HL-60 (cell line): ENCODE measurements around the gene MAP4K2.

Source experiments
- DNase-seq, 2 experiments: peaks; one replicate each; pipeline ENCODE4 v3.0.0-alpha.2; 2010 to 2020; ENCODE audit warnings: low read depth in 1 of 2, low spot score in 1 of 2
- H3K27ac ChIP-seq: fragments of 250-450 bp; sonication (Bioruptor Pico); replicated peaks from 2 replicates; pipeline ENCODE4 v1.5.1; 2020; ENCODE audit warnings: mild to moderate bottlenecking, moderate library complexity
- H3K27me3 ChIP-seq: fragments of 250-450 bp; sonication (Bioruptor Pico); 2 replicates; pipeline ENCODE4 v1.5.1; 2021; ENCODE audit warnings: mild to moderate bottlenecking, moderate library complexity; ENCODE audit not compliant: insufficient read depth, poor library complexity, severe bottlenecking
- H3K4me3 ChIP-seq: replicated peaks from 2 replicates; pipeline ENCODE4 v1.5.1; 2011; ENCODE audit warnings: mild to moderate bottlenecking, control low read depth, low read length; ENCODE audit not compliant: insufficient read depth
- CTCF ChIP-seq: IDR thresholded peaks from one replicate; pipeline ENCODE4 v1.5.1; 2011; ENCODE audit warnings: low read length, control low read depth, inconsistent platforms; ENCODE audit not compliant: insufficient read depth
- GABPA ChIP-seq: IDR thresholded peaks from 2 replicates; pipeline ENCODE4 v1.6.1; 2012; ENCODE audit warnings: low read depth
- POLR2AphosphoS5 ChIP-seq: IDR thresholded peaks from 2 replicates; pipeline ENCODE4 v1.6.1; 2012; ENCODE audit warnings: low read depth
- SPI1 ChIP-seq: IDR thresholded peaks from 2 replicates; pipeline ENCODE4 v1.6.1; 2012; ENCODE audit warnings: low read depth, mild to moderate bottlenecking, borderline replicate concordance
- TF ChIP-seq, protein P1 (sequence below): IDR thresholded peaks from 2 replicates; pipeline ENCODE4 v1.6.1; 2012; ENCODE audit warnings: low read depth; ENCODE audit not compliant: insufficient replicate concordance

The MAP4K2 gene

DNA sequence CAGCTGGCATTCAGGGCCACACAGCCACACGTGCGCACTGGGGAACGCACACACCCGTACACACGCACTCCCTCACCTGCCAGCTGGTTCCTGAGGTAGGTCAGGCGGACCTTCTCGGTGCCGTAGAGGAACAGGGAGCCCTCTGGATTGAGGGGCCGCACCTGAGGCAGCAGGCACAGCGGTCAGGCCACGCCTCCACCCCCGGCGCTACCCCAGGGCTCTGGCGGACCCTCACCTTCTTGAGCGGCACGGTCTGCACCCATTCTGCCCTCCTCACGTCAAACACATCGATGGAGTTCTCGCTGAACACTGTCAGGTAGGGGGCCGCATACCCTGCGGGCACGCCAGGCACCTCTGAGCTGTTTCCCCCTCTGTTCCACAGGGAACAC lies 24.4 kb upstream of the MAP4K2 start:
- Histone ChIP-seq H3K27me3 (no peaks in the 10 kb centered on the region), H3K27ac (no peak overlapping the region), H3K4me3 (no peak overlapping the region)
- TF ChIP-seq GABPA (no peak), CTCF (no peak), POLR2AphosphoS5 (no peak), SPI1 (no peak)
- TF ChIP-seq, protein P1, sequence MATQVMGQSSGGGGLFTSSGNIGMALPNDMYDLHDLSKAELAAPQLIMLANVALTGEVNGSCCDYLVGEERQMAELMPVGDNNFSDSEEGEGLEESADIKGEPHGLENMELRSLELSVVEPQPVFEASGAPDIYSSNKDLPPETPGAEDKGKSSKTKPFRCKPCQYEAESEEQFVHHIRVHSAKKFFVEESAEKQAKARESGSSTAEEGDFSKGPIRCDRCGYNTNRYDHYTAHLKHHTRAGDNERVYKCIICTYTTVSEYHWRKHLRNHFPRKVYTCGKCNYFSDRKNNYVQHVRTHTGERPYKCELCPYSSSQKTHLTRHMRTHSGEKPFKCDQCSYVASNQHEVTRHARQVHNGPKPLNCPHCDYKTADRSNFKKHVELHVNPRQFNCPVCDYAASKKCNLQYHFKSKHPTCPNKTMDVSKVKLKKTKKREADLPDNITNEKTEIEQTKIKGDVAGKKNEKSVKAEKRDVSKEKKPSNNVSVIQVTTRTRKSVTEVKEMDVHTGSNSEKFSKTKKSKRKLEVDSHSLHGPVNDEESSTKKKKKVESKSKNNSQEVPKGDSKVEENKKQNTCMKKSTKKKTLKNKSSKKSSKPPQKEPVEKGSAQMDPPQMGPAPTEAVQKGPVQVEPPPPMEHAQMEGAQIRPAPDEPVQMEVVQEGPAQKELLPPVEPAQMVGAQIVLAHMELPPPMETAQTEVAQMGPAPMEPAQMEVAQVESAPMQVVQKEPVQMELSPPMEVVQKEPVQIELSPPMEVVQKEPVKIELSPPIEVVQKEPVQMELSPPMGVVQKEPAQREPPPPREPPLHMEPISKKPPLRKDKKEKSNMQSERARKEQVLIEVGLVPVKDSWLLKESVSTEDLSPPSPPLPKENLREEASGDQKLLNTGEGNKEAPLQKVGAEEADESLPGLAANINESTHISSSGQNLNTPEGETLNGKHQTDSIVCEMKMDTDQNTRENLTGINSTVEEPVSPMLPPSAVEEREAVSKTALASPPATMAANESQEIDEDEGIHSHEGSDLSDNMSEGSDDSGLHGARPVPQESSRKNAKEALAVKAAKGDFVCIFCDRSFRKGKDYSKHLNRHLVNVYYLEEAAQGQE: no peak
- no peak for DNase-seq

GRCh38 chr11:64826578-64827450 lies 23.8 kb upstream of the MAP4K2 start:
- Histone ChIP-seq H3K4me3 (no peak overlapping the region), H3K27ac (no peak overlapping the region), H3K27me3 (no peaks in the 10 kb centered on the region)
- TF ChIP-seq GABPA (no peak), CTCF (no peak), POLR2AphosphoS5 (no peak), SPI1 (no peak)
- TF ChIP-seq, protein P1: no peak
- DNase-seq: no peak

GRCh38 chr11:64826062-64826461 lies 23.0 kb upstream of the MAP4K2 start:
- TF ChIP-seq GABPA (no peak), SPI1 (no peak), POLR2AphosphoS5 (no peak), CTCF (no peak)
- TF ChIP-seq, protein P1: no peak
- no peak for DNase-seq
- Histone ChIP-seq H3K27me3 (no peaks in the 10 kb centered on the region), H3K27ac (no peak overlapping the region), H3K4me3 (no peak overlapping the region)
